Ishikawa (cell line): ENCODE results near the gene KMT2E.

ENCODE experiments used
- CEBPB ChIP-seq: IDR thresholded peaks from 2 replicates; pipeline ENCODE4 v1.6.1; 2012
- CREB1 ChIP-seq: IDR thresholded peaks from 2 replicates; pipeline ENCODE4 v1.6.1; 2012; ENCODE audit warnings: low read depth
- EP300 ChIP-seq: IDR thresholded peaks from 2 replicates; pipeline ENCODE4 v1.6.1; 2012; ENCODE audit warnings: borderline replicate concordance
- FOXM1 ChIP-seq: IDR thresholded peaks from 2 replicates; pipeline ENCODE4 v1.6.1; 2012; ENCODE audit warnings: low read depth, borderline replicate concordance
- NFIC ChIP-seq: IDR thresholded peaks from 2 replicates; pipeline ENCODE4 v1.6.1; 2012
- RAD21 ChIP-seq: IDR thresholded peaks from 2 replicates; pipeline ENCODE4 v1.6.1; 2012; ENCODE audit warnings: low read depth
- TAF1 ChIP-seq: IDR thresholded peaks from 2 replicates; pipeline ENCODE4 v1.6.1; 2012; ENCODE audit warnings: low read depth, mild to moderate bottlenecking
- TEAD4 ChIP-seq: IDR thresholded peaks from 2 replicates; pipeline ENCODE4 v1.6.1; 2012
- USF1 ChIP-seq: IDR thresholded peaks from 2 replicates; pipeline ENCODE4 v1.6.1; 2012
- YY1 ChIP-seq: IDR thresholded peaks from 2 replicates; pipeline ENCODE4 v1.6.1; 2012; ENCODE audit warnings: low read depth
- TF ChIP-seq, protein P1 (sequence below): IDR thresholded peaks from 2 replicates; pipeline ENCODE4 v1.6.1; 2012

DNA sequence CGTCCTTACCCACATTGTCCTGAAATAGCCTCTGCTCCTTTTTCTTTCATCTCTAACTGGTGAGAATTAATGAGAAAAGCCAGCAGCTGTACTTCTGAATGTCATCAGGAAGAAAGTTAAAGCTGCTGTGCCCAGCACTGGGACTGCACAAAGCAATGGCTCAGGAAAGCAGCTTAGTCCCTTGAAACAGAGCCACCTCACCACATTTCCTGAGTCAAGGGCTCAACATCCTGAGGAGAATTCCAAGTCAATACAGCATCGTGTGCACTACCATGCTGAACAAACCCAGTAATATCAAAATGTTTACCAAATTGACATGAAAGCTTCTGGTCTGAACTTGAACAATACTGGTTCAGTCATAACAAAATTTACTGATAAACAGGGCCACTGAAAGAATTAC is 140.1 kb downstream of the KMT2E start:
- TF ChIP-seq NFIC (no peak), CREB1 (no peak), EP300 (no peak), USF1 (no peak), YY1 (no peak), FOXM1 (no peak), CEBPB (no peak), TEAD4 (no peak), TAF1 (no peak), RAD21 (no peak)
- TF ChIP-seq, protein P1, sequence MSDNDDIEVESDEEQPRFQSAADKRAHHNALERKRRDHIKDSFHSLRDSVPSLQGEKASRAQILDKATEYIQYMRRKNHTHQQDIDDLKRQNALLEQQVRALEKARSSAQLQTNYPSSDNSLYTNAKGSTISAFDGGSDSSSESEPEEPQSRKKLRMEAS, result no peak
